Ishikawa (cell line): ENCODE measurements around the gene HOXD13.

ENCODE experiments used
- CEBPB ChIP-seq: IDR thresholded peaks from 2 replicates; pipeline ENCODE4 v1.6.1; 2012
- EP300 ChIP-seq: IDR thresholded peaks from 2 replicates; pipeline ENCODE4 v1.6.1; 2012; ENCODE audit warnings: borderline replicate concordance
- MAX ChIP-seq: IDR thresholded peaks from 2 replicates; pipeline ENCODE4 v1.6.1; 2012
- NFIC ChIP-seq: IDR thresholded peaks from 2 replicates; pipeline ENCODE4 v1.6.1; 2012
- TF ChIP-seq, protein P1 (sequence below): IDR thresholded peaks from 2 replicates; pipeline ENCODE4 v1.6.1; 2012; ENCODE audit warnings: low read depth, mild to moderate bottlenecking

GRCh38 chr2:176117823-176118371 lies 25.4 kb downstream of the HOXD13 start:
- TF ChIP-seq, protein P1, sequence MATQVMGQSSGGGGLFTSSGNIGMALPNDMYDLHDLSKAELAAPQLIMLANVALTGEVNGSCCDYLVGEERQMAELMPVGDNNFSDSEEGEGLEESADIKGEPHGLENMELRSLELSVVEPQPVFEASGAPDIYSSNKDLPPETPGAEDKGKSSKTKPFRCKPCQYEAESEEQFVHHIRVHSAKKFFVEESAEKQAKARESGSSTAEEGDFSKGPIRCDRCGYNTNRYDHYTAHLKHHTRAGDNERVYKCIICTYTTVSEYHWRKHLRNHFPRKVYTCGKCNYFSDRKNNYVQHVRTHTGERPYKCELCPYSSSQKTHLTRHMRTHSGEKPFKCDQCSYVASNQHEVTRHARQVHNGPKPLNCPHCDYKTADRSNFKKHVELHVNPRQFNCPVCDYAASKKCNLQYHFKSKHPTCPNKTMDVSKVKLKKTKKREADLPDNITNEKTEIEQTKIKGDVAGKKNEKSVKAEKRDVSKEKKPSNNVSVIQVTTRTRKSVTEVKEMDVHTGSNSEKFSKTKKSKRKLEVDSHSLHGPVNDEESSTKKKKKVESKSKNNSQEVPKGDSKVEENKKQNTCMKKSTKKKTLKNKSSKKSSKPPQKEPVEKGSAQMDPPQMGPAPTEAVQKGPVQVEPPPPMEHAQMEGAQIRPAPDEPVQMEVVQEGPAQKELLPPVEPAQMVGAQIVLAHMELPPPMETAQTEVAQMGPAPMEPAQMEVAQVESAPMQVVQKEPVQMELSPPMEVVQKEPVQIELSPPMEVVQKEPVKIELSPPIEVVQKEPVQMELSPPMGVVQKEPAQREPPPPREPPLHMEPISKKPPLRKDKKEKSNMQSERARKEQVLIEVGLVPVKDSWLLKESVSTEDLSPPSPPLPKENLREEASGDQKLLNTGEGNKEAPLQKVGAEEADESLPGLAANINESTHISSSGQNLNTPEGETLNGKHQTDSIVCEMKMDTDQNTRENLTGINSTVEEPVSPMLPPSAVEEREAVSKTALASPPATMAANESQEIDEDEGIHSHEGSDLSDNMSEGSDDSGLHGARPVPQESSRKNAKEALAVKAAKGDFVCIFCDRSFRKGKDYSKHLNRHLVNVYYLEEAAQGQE: no peak
- no peak for TF ChIP-seq EP300
- TF ChIP-seq NFIC: no peak
- TF ChIP-seq MAX: no peak
- TF ChIP-seq CEBPB: no peak
